MCF 10A (cell line): Measurements from ENCODE around the gene BRAT1. TPM values are rescaled to one million over a fixed set of nuclear protein-coding genes. Genes with fewer than 3 reads are reported as not detected.

Source experiments
- BruUV-seq: library from RNA; stranded (reverse); fragments of 400-500 nt; replicated peaks from 2 replicates; lab custom pipeline; 2021; lab: Mats Ljungman, UMichigan
- CTCF ChIA-PET: fragments of 300-600 bp; sonication (Branson Sonifier 250); formaldehyde crosslinking; extraction: SDS; loops from one replicate; lab custom pipeline; 2021; ENCODE audit warnings: antibody characterized with exemption, inconsistent platforms; lab: Yijun Ruan, JAX
- POLR2A ChIA-PET: fragments of 300-600, 350-650 bp; sonication (Branson Sonifier 250); formaldehyde crosslinking; extraction: SDS; loops from one replicate; lab custom pipeline; 2020; ENCODE audit warnings: antibody characterized with exemption, inconsistent platforms; lab: Yijun Ruan, JAX
- DNase-seq: peaks from one replicate; pipeline ENCODE4 v3.0.0-alpha.2; 2018; ENCODE audit not compliant: unreplicated experiment
- H3K27ac Mint-ChIP-seq: one replicate; pipeline ENCODE4 v1.8.0; 2022; ENCODE audit warnings: mild to moderate bottlenecking, low read depth, mixed read lengths; ENCODE audit not compliant: unreplicated experiment
- H3K27me3 Mint-ChIP-seq: one replicate; pipeline ENCODE4 v1.8.0; 2022; ENCODE audit warnings: mixed read lengths; ENCODE audit not compliant: insufficient read depth, unreplicated experiment
- H3K36me3 Mint-ChIP-seq: one replicate; pipeline ENCODE4 v1.8.0; 2022; ENCODE audit warnings: mild to moderate bottlenecking, moderate library complexity, mixed read lengths; ENCODE audit not compliant: insufficient read depth, unreplicated experiment
- H3K4me1 Mint-ChIP-seq: one replicate; pipeline ENCODE4 v1.8.0; 2022; ENCODE audit warnings: mixed read lengths; ENCODE audit not compliant: insufficient read depth, unreplicated experiment
- H3K4me3 Mint-ChIP-seq: one replicate; pipeline ENCODE4 v1.8.0; 2022; ENCODE audit warnings: mild to moderate bottlenecking, moderate library complexity, mixed read lengths; ENCODE audit not compliant: unreplicated experiment
- H3K9me3 Mint-ChIP-seq: one replicate; pipeline ENCODE4 v1.8.0; 2022; ENCODE audit warnings: mixed read lengths; ENCODE audit not compliant: unreplicated experiment
- intact Hi-C: fragments of 100-400 bp; cut with micrococcal nuclease; formaldehyde crosslinking; loops from 2 replicates; pipeline ENCODE4 v1.14.1; 2022
- total RNA-seq: library from RNA; stranded (reverse); gene quantifications from 2 replicates; pipeline ENCODE4 v1.2.3, GENCODE V29; 2022
- TF ChIP-seq, protein P1 (sequence below): fragments of 200-600 bp; IDR thresholded peaks from one replicate; pipeline ENCODE4 v1.8.0; 2022; ENCODE audit warnings: antibody characterized with exemption, mild to moderate bottlenecking; ENCODE audit not compliant: unreplicated experiment

The BRAT1 gene
- total RNA-seq, 1 experiment from 2014 or later = 18.0 TPM

DNA sequence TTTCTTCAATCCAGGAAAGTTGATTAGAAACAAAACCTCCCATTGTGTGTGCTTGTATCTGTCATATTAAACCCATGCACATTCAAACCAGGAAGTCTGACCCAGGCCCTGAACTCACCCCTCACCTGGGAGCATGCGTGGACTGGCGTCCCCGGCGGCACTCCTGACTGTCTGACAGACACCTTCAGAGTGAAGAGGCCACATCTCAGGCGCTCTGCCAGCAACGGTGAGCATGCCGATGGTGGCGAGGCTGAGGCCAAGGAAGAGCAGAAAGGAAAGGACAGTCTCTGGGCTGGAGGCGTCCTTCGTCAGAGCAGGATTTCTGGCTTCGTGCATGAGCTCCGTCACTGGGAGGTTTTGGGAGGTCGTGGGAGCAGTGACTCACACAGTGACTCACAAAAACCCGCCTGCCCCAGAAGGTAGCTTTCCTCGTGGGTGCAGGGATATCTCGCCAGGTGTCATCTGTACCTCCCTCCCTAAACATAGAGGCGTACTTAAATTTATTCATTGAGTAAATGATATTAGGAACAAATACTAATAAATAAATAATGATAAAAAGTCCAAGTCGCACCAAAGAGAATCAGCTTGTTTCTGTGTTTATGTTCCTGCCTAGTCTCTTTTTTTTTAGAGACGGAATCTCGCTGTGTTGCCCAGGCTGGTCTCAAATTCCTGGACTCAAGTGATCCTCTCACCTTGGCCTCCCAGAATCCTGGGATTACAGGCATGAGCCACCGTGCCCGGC lies 16.9 kb upstream of the BRAT1 start:
- CTCF ChIA-PET = interaction anchor here (0.6 kb wide), 1 partner anchor 135 kb away, joined by 8 read pairs; no protein-coding TSS in a partner anchor
- H3K36me3 Mint-ChIP-seq = peaks cover 33% of the 10 kb centered on the region
- no peaks in the 10 kb centered on the region for H3K27me3 Mint-ChIP-seq
- POLR2A ChIA-PET = interaction anchor here (0.7 to 1.2 kb wide), 4 partner anchors 9 to 28 kb away, joined by 3 to 4 read pairs (median 3); partner anchors contain the start of gene BRAT1
- TF ChIP-seq, protein P1, sequence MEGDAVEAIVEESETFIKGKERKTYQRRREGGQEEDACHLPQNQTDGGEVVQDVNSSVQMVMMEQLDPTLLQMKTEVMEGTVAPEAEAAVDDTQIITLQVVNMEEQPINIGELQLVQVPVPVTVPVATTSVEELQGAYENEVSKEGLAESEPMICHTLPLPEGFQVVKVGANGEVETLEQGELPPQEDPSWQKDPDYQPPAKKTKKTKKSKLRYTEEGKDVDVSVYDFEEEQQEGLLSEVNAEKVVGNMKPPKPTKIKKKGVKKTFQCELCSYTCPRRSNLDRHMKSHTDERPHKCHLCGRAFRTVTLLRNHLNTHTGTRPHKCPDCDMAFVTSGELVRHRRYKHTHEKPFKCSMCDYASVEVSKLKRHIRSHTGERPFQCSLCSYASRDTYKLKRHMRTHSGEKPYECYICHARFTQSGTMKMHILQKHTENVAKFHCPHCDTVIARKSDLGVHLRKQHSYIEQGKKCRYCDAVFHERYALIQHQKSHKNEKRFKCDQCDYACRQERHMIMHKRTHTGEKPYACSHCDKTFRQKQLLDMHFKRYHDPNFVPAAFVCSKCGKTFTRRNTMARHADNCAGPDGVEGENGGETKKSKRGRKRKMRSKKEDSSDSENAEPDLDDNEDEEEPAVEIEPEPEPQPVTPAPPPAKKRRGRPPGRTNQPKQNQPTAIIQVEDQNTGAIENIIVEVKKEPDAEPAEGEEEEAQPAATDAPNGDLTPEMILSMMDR = no peak
- DNase-seq = peak; percentile 60
- no peaks in the 10 kb centered on the region for H3K4me1 Mint-ChIP-seq
- intact Hi-C loops = no loop called here
- no peak overlapping the region for H3K4me3 Mint-ChIP-seq
- H3K27ac Mint-ChIP-seq = no peak overlapping the region
- no TSS peak for BruUV-seq
- H3K9me3 Mint-ChIP-seq = no peaks in the 10 kb centered on the region

DNA sequence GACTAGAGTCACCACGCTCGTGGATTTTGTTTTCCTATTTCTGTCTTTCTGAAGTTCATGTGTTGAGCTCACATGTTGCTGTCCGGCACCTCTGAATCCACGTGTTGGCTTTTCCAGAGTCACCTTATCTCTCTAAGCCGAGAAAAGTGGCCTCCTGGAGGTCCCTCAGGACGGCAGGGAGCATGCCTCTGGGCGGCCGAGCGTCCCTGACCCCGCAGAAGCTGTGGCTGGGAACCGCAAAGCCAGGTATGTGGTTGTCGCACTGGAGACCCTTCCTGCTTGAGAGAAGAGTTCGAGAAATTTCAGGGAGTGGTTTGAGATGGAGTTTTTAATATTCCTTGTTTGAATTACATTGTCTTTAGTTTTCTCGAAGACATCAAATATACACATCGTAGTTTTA lies 16.1 kb upstream of the BRAT1 start:
- ChIA-PET POLR2A (interaction anchor here (0.9 to 1.2 kb wide), 2 partner anchors 9 to 15 kb away, joined by 3 read pairs; partner anchors contain the start of gene BRAT1), CTCF (interaction anchor here (0.6 to 1.0 kb wide), 3 partner anchors 57 to 142 kb away, joined by 3 to 8 read pairs (median 3); no protein-coding TSS in a partner anchor)
- TF ChIP-seq, protein P1 = no peak
- Mint-ChIP-seq H3K9me3 (no peaks in the 10 kb centered on the region), H3K27ac (no peak overlapping the region), H3K27me3 (no peaks in the 10 kb centered on the region), H3K4me1 (no peaks in the 10 kb centered on the region), H3K4me3 (no peak overlapping the region), H3K36me3 (peaks cover 31% of the 10 kb centered on the region)
- intact Hi-C loops = no loop called here
- no TSS peak for BruUV-seq
- DNase-seq = no peak

DNA sequence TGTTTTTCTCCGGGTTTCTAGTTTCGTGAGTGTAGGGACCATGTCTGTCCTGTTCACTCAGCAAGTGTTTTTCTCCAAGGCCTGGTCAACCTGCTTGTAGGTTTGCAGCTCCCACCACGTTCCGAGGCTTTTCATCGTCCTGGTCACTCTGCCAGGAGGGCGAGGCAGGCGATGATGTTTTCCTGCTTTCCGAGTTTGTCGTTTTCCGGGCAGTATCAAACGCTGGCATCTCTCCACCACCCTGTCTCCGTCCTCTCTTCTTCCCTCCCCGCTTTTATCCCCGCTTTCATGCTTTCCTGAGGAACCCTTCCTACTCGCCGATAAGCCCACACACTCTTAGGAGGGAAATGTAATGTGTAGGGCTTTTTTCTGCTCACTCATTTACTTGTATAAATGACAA lies 14.7 kb upstream of the BRAT1 start:
- TF ChIP-seq, protein P1 = no peak
- no TSS peak for BruUV-seq
- POLR2A ChIA-PET = no interaction called here
- no peak for DNase-seq
- no peak overlapping the region for H3K27ac Mint-ChIP-seq
- intact Hi-C loops = no loop called here
- peaks cover 17% of the 10 kb centered on the region for H3K36me3 Mint-ChIP-seq
- H3K9me3 Mint-ChIP-seq = no peaks in the 10 kb centered on the region
- H3K4me1 Mint-ChIP-seq = no peaks in the 10 kb centered on the region
- H3K4me3 Mint-ChIP-seq = no peak overlapping the region
- CTCF ChIA-PET = no interaction called here
- H3K27me3 Mint-ChIP-seq = no peaks in the 10 kb centered on the region

DNA sequence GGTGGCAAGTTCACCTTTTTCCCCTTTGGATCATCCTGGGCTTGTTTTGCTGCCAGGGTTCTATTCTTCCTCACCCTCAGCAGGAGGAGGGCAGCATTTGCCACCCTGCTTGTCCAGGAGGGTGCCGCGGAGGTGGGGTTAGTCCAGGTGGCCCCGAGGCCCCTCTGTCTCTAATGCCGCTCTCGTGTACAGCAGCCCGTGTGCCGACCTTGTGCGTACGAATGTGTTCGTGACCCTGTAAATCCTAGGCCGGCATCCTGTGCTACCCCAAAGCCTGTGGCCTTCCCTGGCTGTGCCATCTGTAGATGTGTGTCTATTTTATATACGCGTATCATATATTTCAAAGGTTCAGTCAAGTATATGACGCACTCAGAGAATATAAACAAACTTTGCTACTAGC lies 14.1 kb upstream of the BRAT1 start:
- H3K4me3 Mint-ChIP-seq = no peak overlapping the region
- H3K4me1 Mint-ChIP-seq = no peaks in the 10 kb centered on the region
- intact Hi-C loops = no loop called here
- BruUV-seq = no TSS peak
- no peaks in the 10 kb centered on the region for H3K9me3 Mint-ChIP-seq
- H3K36me3 Mint-ChIP-seq = peaks cover 14% of the 10 kb centered on the region
- no peak for DNase-seq
- no peak overlapping the region for H3K27ac Mint-ChIP-seq
- ChIA-PET POLR2A (no interaction called here), CTCF (no interaction called here)
- TF ChIP-seq, protein P1 = no peak
- H3K27me3 Mint-ChIP-seq = no peaks in the 10 kb centered on the region
